ENCODE results near the gene TBC1D5.

The TBC1D5 gene

DNA sequence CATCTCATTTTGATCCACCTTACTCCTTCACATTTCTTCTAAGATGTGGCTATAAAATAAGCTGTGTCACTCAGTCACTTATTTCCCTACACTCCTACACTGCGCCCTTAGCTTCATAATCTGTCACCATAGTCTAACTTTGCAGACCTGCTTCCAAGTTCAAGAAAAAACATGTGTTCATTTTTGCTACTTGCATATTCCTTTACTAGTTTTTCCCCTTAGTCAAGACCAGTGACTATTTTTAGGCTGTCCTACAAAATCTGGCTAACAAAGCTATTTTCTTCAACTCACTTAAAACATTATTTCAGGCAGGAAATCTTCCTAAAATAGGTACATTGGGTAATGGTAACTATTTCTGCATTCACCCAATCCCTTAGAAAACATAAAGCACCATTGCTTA lies 272.5 kb downstream of the TBC1D5 start:
- DNase-seq (ENCODE audit: low read depth): no peak

GRCh38 chr3:17469520-17469919 lies 272.9 kb downstream of the TBC1D5 start:
- DNase-seq (ENCODE audit: low read depth): no peak

- no peak for DNase-seq (ENCODE audit: low read depth)
Observed at GRCh38 chr3:17466028-17466427, 276.4 kb downstream of the TBC1D5 start.

DNA sequence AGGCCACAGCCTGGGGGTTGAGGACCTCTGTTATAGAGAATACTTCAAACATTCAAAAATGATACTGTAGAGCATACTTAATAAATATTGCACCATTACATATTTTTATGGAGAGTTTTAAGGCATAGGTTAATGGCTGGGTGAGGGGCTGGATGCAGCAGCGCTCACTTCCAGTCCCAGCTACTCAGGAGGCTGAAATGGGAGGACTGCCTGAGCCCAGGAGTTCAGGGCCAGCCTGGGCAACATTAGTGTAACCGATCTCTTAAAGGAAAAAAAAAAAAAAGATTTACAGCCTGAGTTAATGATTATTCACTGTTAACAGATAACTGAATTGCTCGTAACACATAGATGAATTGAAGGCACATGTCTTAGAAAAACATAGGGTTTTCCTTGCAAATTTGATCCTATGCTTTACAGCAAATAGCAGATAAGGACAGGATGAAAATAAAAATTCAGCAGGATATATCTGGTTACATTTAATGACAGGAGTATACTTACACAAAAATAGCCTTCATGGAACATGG lies 282.9 kb downstream of the TBC1D5 start:
- DNase-seq (ENCODE audit: low read depth): no peak

DNA sequence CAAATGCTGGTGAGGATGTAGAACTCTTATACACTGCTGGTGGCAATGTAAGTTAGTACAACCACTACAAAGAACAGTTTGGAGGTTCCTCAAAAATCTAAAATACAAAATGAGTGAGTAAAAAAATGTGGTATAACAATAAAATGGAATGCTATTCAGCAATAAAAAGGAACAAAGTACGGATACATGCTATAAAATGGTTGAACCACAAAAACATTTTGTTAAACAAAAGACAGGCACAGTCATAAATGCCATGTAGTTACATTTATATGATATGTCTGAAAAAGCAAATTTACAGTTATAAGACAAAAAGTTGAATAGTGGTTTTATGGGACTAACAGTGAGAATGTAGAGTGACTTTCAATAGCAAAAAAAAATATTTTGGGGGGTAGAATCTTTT lies 285.8 kb downstream of the TBC1D5 start:
- no peak for DNase-seq (ENCODE audit: low read depth)

- no peak for DNase-seq (ENCODE audit: low read depth)
Observed at GRCh38 chr3:17456046-17456445, 286.4 kb downstream of the TBC1D5 start.

DNA sequence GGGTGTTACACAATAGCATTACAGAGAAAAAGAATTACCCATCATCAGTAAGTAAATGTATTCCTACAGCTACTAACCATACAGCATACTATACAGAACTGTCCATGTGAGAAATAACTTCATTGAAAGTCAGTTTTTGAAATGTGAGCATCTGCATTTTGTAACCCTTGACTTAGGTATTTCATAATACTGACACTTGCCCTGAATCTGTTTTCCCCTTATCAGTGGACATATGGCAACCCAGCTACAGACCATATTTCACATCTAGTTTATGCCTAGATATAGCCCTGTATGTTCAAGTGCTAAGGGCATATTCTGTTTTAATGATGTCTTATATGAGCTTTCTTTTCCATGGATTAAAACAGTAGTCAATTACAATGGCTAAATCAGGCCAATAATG lies 297.6 kb downstream of the TBC1D5 start:
- no peak for DNase-seq (ENCODE audit: low read depth)

GRCh38 chr3:17443142-17443541 lies 299.3 kb downstream of the TBC1D5 start:
- DNase-seq (ENCODE audit: low read depth): no peak

- DNase-seq (ENCODE audit: low read depth): no peak
Observed at GRCh38 chr3:17442332-17443049, 299.9 kb downstream of the TBC1D5 start.

- no peak for DNase-seq (ENCODE audit: low read depth)
Observed at GRCh38 chr3:17433876-17434275, 308.6 kb downstream of the TBC1D5 start.

DNA sequence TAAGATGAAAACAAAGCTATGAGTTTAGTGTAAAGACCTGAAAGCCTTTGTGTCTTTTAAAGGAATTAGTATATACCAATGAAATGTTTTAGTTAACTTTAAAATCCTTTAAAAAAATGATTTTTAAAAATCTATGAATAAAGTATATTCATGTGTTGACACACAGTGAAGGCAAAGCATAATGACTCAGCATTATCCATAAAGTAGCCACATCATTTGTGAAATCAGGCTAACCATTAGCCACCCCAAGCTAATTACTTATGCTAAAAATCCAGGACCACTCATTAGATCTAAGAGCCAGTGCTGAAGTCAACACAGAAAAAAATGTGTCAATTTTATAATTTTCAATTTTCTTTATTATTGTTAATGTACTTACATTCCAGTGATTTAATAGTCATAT lies 310.2 kb downstream of the TBC1D5 start:
- DNase-seq (ENCODE audit: low read depth): no peak

DNA sequence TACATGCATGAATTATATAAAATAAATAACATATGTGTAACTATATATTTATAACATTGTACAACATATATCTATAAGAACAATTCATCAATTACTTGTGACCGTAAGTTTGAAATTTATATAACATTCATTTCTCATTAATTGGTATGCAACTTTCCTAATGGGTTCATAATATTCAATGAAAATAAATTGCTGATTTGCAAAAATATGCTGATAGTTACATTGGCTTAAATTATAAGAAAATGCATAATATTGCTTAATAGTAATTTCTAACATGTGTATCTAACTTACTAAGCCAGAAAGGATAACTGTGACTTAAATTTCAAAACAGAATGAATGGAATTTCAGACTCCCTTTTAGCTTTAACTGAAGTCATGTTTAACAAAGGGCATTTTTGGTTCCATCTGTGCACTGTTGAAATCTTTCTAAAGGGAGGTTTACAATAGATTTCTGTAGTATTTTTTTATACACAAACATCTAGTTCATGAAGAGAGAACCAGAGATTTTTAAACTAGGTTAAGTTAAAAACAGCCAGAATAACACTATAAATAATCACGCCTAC lies 310.9 kb downstream of the TBC1D5 start:
- DNase-seq (ENCODE audit: low read depth): no peak

DNA sequence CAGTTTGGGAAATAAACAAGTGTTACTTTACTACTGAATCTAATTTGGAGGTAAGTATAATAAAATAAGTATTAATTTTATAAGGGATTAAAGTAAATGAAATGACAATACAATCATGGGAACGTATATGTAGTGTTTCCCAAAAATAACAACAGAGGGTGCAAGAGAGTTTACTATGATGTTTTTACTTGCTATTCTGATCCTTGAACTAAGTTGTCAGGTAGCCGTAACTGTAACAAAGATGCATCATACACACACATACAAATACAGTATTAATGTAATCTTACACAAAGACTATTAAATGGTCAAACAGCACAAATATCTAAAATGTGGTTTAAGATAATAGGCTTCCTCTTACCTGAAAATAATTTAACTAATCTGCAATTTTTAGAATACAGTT lies 311.4 kb downstream of the TBC1D5 start:
- DNase-seq (ENCODE audit: low read depth): no peak

DNA sequence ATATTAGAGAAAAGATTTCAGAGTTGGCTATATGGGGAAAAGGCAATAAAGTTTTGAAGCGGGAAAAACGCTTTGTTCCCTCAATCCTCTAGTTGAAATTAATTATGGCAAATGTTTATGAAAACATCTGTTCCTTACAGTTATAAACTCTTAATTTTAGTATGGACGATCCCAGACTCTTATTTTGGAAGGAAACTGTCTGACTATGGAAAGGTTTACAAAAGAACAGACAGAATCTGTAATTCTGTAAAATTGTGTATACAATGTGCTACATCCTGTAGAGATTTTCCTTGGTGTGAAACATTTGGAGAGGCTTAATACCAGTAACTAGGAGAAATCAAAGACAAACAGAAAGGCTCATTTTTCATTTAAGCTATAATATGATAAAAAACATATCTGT lies 311.8 kb downstream of the TBC1D5 start:
- DNase-seq (ENCODE audit: low read depth): no peak

GRCh38 chr3:17423786-17424536 lies 318.5 kb downstream of the TBC1D5 start:
- no peak for DNase-seq (ENCODE audit: low read depth)

DNA sequence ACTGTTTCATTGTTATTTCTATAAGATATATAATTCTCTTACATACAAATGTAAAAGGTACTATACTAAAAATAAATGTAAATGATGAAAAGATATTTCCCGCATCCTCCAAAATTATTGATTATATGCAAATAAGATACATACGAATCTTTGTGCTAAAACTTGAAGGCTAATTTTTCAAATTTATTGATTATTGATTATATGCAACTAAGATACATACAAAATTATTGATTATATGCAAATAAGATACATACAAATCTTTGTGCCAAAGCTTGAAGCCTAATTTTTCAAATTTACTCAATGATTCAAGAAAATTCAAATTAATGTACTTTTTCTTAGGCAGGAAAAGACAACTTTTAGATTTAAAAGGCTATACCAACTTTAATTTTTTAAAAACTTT lies 319.8 kb downstream of the TBC1D5 start:
- no peak for DNase-seq (ENCODE audit: low read depth)

DNA sequence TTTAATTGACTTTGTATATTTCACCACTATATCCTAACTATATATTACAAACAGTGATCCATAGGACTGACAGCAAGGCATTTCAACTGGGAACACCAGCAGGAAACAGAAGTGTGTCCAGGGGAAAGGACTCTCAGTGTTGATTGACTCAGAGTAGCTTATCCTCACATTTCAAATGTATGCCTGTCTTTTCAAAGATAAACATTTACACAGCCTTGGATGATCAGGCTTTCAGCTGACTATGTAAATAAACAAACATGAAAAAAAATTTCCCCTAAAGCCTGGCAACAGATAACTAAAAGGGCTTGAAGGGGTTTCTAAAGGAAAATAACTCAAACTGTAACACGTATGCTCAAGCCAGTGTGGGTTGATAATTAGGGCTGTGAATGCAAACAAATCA lies 321.8 kb downstream of the TBC1D5 start:
- DNase-seq (ENCODE audit: low read depth): no peak

GRCh38 chr3:17412950-17413530 lies 329.4 kb downstream of the TBC1D5 start:
- DNase-seq (ENCODE audit: low read depth): no peak

GRCh38 chr3:17411157-17411877 lies 331.1 kb downstream of the TBC1D5 start:
- DNase-seq (ENCODE audit: low read depth): no peak

DNA sequence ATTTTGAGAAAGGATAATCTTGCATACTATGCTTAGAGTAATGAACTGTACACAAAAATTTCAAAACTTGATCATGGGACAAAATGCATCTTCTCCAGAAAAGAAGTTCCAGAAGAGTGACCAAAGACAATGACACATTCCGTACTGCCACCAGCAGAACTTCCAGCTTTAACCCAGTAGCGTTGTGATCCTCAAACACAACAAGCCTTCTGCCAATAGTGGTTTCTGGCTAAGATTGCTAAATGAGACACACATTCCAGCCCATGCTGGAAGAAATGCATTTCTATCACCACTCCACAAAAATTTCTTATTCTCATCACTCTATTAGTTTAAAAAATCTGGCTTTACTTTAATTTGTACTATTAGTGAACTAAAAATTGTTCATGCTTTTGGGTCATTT lies 334.9 kb downstream of the TBC1D5 start:
- DNase-seq (ENCODE audit: low read depth): no peak

- DNase-seq (ENCODE audit: low read depth): no peak
Observed at GRCh38 chr3:17404548-17404947, 337.9 kb downstream of the TBC1D5 start.

- DNase-seq (ENCODE audit: low read depth): no peak
Observed at GRCh38 chr3:17402442-17402841, 340.0 kb downstream of the TBC1D5 start.

Measured in T-helper 22 cell (primary cell).